Measurements from ENCODE around the gene MAP4K4.

- TF ChIP-seq CTCF (conservative IDR thresholded peaks at IDR 0.05) = no peak
- TF ChIP-seq ZFX (IDR thresholded peaks at IDR 0.05) = no peak
These were observed 84.4 kb downstream of the MAP4K4 start for GRCh38 chr2:101781791-101782426.

Measured in C4-2B (cell line).